ENCODE measurements around the gene PHIP. TPM values are rescaled to one million over a fixed set of nuclear protein-coding genes. Genes with fewer than 3 reads are reported as not detected.
"Not testable (repeated sequence)": the region's sequence is repeated elsewhere in the genome, so short reads cannot be mapped to it uniquely, and the experiment has no call there.

The PHIP gene
- polyA plus RNA-seq, 4 donors: 41.2 to 62.3 (median 55.6) TPM

DNA sequence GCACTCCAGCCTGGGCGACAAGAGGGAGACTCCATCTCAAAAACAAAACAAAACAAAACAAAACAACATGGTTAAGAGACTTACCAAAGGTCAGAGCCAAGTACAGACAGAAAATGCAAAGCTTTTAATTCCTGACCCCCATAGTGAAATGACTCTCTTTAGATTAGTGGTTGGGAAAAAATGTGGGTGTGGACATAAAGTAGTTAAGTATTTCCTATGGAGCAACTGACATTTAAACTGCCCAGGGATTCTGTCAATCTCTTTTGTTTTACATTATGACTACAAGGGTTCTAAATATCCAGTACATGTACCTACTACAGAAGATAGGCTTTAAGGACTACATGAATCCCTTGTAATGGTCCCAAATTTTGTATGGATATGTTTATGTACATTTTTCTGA is 135.6 kb downstream of the PHIP start:
- no peak for DNase-seq (ENCODE audit: low read depth in 4 of 4, low spot score in 3 of 4)

GRCh38 chr6:78936515-78936914 is 141.5 kb downstream of the PHIP start:
- no peak for DNase-seq (ENCODE audit: low read depth in 4 of 4, low spot score in 3 of 4)

DNA sequence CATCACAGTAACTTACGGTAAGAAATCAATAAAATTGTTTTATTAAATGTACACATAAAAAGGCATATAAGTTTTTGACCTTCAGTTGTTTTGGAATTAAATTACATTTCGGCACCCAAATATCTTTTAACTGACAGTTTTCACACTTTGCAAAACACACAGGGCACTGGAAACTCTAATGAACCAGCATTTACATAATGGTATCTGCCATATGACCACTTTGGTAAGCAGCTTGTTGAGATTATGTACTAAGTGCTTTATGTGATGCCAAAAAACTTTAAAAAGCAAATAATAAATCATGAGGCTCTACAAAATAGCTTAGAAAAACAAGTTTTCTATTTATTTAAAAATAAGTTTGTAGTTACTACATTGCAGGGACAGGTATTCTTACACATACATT is 142.5 kb downstream of the PHIP start:
- DNase-seq (ENCODE audit: low read depth in 4 of 4, low spot score in 3 of 4): no peak

DNA sequence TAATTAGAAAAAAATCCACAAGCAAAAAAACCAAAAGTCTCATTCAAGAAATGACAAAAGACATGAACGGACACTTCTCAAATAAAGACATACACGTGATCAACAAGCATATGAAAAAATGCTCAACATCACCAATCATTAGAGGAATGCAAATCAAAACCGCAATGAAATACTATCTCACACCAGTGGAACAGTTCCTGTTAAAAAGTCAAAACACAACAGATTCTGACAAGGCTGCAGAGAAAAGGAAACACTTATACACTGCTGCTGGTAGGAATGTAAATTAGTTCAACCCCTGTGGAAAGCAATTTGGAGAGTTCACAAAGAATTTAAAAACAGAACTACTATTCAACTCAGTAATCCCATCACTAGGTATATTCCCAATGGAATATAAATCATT is 152.7 kb downstream of the PHIP start:
- DNase-seq (ENCODE audit: low read depth in 4 of 4, low spot score in 3 of 4): no peak

DNA sequence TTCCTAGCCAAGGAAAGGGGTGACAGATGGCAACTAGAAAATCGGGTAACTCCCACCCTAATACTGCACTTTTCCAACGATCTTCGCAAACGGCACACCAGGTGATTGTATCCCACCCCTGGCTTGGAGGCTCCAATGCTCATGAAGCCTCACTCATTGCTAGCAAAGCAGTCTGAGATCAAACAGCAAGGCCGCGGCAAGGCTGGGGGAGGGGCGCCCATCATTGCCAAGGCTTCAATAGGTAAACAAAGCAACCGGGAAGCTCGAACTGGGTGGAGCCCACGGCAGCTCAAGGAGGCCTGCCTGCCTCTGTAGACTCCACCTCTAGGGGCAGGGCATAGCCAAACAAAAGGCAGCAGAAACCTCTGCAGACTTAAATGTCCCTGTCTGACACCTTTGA is 156.9 kb downstream of the PHIP start:
- not testable (repeated sequence) for DNase-seq (ENCODE audit: low read depth in 4 of 4, low spot score in 3 of 4)

- DNase-seq (ENCODE audit: low read depth in 4 of 4, low spot score in 3 of 4): no peak
Observed at GRCh38 chr6:78917788-78918187, 160.3 kb downstream of the PHIP start.

GRCh38 chr6:78916411-78916810 is 161.6 kb downstream of the PHIP start:
- no peak for DNase-seq (ENCODE audit: low read depth in 4 of 4, low spot score in 3 of 4)

- no peak for DNase-seq (ENCODE audit: low read depth in 4 of 4, low spot score in 3 of 4)
Observed at GRCh38 chr6:78911218-78911940, 166.7 kb downstream of the PHIP start.

DNA sequence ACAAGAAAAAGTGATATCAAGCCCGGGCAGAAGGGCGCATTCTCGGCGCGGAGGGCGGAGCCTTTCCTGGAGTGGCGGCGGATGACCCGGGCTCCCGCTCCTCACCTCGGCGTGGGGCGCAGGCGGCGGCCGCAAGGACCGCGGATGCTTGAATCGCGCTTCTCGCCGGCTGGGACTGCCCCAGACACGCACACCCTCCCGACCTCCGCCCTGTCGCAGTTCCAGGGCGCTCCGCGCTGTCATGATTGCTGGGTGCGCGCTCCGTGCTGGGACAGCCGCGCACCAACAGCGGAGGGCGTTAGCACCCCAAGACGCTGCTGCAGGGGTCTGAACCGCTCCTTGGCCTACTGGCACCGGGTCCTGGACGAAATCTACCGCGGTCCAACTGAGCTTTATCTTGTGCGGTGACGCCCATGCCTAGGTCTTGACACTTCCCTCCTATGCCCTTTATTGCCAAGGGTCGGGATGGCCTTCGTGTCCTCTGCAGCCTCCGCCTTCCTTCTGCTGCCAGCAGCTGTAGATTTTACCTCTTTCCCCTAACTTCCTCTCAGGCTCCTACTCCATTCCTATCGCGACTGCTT is 167.4 kb downstream of the PHIP start:
- no peak for DNase-seq (ENCODE audit: low read depth in 4 of 4, low spot score in 3 of 4)

DNA sequence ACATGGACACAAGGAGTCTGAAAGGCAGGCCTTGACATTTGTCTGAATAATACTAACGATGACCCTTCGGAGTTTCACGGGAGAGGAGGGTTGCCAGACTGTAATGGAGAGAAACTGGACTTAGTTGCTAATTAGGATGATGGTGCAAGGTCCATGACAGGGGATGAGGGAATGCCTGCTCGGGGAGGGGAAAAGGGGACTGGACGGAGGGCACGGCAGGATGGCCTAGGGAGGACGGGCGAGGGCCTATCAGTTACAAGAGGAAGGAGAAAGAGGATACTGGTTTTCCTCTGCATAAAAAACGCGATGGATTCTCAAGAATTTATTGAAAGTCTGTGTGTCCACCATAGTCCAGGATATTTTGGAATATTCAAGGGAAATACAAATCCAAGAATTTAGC is 168.0 kb downstream of the PHIP start:
- DNase-seq (ENCODE audit: low read depth in 4 of 4, low spot score in 3 of 4): no peak

- no peak for DNase-seq (ENCODE audit: low read depth in 4 of 4, low spot score in 3 of 4)
Observed at GRCh38 chr6:78909391-78909790, 168.7 kb downstream of the PHIP start.

DNA sequence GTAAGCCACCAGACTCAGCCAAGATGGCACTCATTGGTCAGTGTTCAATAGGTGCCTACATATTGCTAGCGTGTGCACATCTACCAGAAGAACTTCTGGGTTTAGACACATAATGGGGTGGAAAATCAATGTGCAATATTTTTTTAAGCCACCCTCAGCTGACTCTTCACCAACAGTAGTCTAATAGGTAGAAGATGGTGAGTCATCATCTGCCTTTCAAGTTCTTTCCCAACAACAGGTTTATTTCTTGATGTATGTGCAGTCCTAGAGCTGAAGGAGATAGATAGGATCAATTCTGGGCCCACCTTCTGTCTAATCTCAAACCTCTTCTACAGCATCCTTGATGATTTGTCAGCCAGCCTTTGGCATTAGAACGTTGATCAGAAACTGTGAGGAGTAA is 169.4 kb downstream of the PHIP start:
- DNase-seq (ENCODE audit: low read depth in 4 of 4, low spot score in 3 of 4): no peak

GRCh38 chr6:78896227-78896626 is 181.8 kb downstream of the PHIP start:
- no peak for DNase-seq (ENCODE audit: low read depth in 4 of 4, low spot score in 3 of 4)

GRCh38 chr6:78889901-78890300 is 188.2 kb downstream of the PHIP start:
- not testable (repeated sequence) for DNase-seq (ENCODE audit: low read depth in 4 of 4, low spot score in 3 of 4)

Other genes with a start within 250 kb of the PHIP start
- 10 to 100 TPM; 11.2 to 14.7 (median 14.1) TPM for gene IRAK1BP1, start 210.7 kb downstream of the PHIP start, polyA plus RNA-seq (ENCODE audit: insufficient read length in 4 of 4)
- gene HMGN3, start 156.4 kb upstream of the PHIP start, polyA plus RNA-seq (ENCODE audit: insufficient read length in 4 of 4): 100 to 1,000 TPM; 180 to 397 (median 306) TPM